ENCODE results near the gene S1PR5.

The S1PR5 gene

DNA sequence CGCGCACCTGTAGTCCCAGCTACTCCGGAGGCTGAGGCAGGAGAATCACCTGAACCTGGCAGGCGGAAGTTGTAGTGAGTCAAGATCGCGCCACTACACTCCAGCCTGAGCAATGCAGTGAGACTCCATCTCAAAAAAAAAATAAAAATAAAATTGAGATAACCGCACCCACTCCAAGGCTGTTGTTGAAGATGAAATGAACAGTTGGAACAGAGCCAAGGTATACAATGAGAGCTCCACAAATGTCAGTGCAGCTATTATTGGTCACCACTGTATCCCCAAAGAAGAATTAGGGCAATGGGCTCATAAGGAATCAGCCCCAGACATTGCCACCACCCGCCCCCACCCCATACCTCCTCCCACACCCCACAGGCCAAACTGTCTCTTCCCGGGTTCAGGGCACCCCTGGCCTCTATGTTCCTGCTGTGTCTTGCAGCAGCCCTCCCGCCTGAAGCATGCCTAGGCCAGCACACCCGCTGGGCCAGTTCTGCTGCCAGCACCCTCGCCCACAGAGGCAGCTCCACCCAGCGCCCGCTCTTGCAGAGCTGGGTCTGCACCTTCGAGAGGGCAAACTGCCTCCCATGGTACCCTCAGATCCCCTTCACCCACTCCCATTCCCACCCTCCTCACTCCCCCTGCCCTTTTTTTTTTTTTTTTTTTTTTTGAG is 3.5 kb upstream of the S1PR5 start:
- no peak for TF ChIP-seq FOXP2 (optimal IDR thresholded peaks at IDR 0.05; ENCODE audit: borderline replicate concordance, extremely low read depth, extremely low read length, insufficient read depth)
- TF ChIP-seq POLR2AphosphoS5 (IDR thresholded peaks at IDR 0.05; ENCODE audit: low read depth, low read length): no peak
- no peak for TF ChIP-seq TAF1 (IDR thresholded peaks at IDR 0.05; ENCODE audit: borderline replicate concordance, insufficient read depth, low read length)
- TF ChIP-seq, protein P1, sequence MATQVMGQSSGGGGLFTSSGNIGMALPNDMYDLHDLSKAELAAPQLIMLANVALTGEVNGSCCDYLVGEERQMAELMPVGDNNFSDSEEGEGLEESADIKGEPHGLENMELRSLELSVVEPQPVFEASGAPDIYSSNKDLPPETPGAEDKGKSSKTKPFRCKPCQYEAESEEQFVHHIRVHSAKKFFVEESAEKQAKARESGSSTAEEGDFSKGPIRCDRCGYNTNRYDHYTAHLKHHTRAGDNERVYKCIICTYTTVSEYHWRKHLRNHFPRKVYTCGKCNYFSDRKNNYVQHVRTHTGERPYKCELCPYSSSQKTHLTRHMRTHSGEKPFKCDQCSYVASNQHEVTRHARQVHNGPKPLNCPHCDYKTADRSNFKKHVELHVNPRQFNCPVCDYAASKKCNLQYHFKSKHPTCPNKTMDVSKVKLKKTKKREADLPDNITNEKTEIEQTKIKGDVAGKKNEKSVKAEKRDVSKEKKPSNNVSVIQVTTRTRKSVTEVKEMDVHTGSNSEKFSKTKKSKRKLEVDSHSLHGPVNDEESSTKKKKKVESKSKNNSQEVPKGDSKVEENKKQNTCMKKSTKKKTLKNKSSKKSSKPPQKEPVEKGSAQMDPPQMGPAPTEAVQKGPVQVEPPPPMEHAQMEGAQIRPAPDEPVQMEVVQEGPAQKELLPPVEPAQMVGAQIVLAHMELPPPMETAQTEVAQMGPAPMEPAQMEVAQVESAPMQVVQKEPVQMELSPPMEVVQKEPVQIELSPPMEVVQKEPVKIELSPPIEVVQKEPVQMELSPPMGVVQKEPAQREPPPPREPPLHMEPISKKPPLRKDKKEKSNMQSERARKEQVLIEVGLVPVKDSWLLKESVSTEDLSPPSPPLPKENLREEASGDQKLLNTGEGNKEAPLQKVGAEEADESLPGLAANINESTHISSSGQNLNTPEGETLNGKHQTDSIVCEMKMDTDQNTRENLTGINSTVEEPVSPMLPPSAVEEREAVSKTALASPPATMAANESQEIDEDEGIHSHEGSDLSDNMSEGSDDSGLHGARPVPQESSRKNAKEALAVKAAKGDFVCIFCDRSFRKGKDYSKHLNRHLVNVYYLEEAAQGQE (IDR thresholded peaks at IDR 0.05; ENCODE audit: insufficient read depth in 1 of 2, low read depth in 2 of 2, low read length in 2 of 2): no peak
- no peak for TF ChIP-seq SIN3A (IDR thresholded peaks at IDR 0.05; ENCODE audit: borderline replicate concordance, insufficient read depth, low read length)

DNA sequence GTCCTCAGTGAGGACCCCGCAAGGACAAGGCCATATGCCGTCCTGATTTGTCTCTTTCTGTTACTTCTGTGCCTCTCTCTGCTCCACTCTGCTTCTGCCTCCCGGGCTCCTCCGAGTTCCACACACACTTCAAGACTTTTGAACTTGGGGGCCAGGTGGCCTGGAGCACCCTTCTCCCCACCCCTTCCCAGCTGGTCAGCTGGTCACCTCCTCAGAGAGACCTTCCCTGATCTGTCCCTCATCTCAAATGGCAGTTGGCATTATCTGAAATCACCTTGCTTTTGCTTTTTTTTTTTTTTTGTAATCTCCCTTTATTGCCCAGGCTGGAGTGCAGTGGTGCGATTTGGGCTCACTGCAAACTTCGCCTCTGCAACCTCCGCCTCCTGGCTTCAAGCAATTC is 2.2 kb upstream of the S1PR5 start:
- TF ChIP-seq, protein P1 (IDR thresholded peaks at IDR 0.05; ENCODE audit: insufficient read depth in 1 of 2, low read depth in 2 of 2, low read length in 2 of 2): no peak
- TF ChIP-seq SIN3A (IDR thresholded peaks at IDR 0.05; ENCODE audit: borderline replicate concordance, insufficient read depth, low read length) (no peak), TAF1 (IDR thresholded peaks at IDR 0.05; ENCODE audit: borderline replicate concordance, insufficient read depth, low read length) (no peak), POLR2AphosphoS5 (IDR thresholded peaks at IDR 0.05; ENCODE audit: low read depth, low read length) (no peak), FOXP2 (optimal IDR thresholded peaks at IDR 0.05; ENCODE audit: borderline replicate concordance, extremely low read depth, extremely low read length, insufficient read depth) (no peak)

DNA sequence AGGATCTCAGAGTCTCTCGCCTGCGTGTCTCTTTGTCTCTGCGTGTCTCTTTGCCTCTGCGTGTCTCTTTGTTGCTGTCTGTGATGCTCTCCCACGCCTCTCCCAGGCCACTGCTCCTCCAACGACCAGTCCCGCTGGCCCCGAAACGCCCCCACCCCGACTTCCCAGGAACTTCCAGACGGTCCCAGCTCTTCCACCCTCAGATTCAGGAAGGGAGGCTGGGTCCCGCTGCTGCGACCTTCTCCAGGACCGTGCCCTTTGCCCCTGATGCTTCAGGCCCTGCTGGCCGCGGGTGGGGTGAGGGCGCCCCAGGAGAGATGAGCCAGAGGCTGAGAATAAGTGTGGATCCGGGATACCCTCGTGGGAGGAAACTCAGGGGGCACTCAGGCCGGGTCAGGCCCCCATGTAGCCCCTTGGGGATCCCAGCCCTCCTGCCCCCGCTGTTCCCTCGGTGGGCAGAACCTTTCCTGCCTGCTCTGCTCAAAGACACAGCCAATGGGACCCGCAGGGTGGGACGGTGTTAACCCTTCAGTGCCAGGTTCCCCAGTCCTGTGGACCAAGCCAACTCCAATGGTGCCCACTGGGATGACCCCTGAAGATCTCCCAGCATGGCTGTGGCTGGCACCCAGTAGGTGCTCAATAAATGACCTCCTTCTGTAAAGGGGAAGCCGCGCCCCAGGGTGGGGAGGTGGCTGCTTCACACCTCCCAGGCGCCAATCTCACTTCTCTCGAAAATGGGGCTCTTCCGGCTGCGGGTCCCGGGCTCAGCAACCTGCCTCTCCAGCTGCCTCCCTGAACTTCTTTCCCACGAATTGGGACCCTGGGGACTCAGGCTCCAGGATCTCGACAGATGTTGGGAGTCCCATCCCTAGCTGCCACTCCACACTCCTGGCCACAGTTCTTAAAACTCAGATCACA is 1.5 kb upstream of the S1PR5 start:
- TF ChIP-seq SIN3A (IDR thresholded peaks at IDR 0.05; ENCODE audit: borderline replicate concordance, insufficient read depth, low read length) (peak; percentile 3; the same call in 1 of the 2 replicates), POLR2AphosphoS5 (IDR thresholded peaks at IDR 0.05; ENCODE audit: low read depth, low read length) (0 out of 2 replicates have a peak, but pooled peaks have one; percentile 2)
- TF ChIP-seq, protein P1 (IDR thresholded peaks at IDR 0.05; ENCODE audit: insufficient read depth in 1 of 2, low read depth in 2 of 2, low read length in 2 of 2): no peak

DNA sequence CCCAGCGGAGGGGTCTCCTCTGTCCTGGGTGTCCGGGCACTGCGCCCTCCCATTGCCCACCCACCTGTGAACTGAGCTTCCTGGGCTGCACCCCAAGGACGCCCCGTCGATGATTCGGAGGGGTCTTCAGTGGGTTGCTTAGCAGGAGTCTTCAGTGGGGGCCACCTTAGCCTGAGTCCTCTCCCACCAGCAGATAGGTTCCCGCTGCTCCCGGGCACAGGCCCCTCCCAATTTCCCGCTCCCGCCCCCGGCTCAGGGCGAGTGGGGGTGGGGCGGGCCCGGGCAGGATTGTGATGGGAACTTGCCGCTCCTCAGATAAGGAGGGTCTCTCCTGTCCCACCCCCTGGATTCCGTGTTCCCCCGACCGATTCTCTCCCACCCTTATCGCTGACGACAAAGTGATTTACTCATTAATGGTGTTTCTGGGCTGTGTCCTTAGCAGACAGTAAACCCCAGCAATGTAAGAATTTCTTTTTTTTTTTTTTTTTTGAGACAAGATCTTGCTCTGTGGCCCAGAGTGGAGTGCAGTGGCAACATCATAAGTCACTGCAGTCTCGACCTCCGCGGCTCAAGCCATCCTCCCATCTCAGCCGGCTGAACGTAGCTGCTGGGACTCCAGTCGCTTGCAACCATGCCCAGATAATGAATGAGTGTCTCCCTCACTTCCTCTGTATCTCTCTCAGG is 655 bp upstream of the S1PR5 start:
- TF ChIP-seq SIN3A (IDR thresholded peaks at IDR 0.05; ENCODE audit: borderline replicate concordance, insufficient read depth, low read length): 0 out of 2 replicates have a peak, but pooled peaks have one; percentile 42
- peak; percentile 66; the same call in 1 of the 2 replicates for TF ChIP-seq TAF1 (IDR thresholded peaks at IDR 0.05; ENCODE audit: borderline replicate concordance, insufficient read depth, low read length)
- TF ChIP-seq, protein P1 (IDR thresholded peaks at IDR 0.05; ENCODE audit: insufficient read depth in 1 of 2, low read depth in 2 of 2, low read length in 2 of 2): 0 out of 4 replicates have a peak, but pooled peaks of 1 of the 2 experiments have one; percentile 0
- TF ChIP-seq POLR2AphosphoS5 (IDR thresholded peaks at IDR 0.05; ENCODE audit: low read depth, low read length): peak; percentile 63
- TF ChIP-seq FOXP2 (optimal IDR thresholded peaks at IDR 0.05; ENCODE audit: borderline replicate concordance, extremely low read depth, extremely low read length, insufficient read depth): no peak
